ENCODE measurements around the gene LIN7B. TPM values are rescaled to one million over a fixed set of nuclear protein-coding genes. Genes with fewer than 3 reads are reported as not detected.

The LIN7B gene
- total and polyA plus RNA-seq, 9 of the 15 experiments (the other 6 are each of a cell fraction or from before 2014, with no cell fraction given) = 0.89 to 15.7 (median 4.0) TPM

DNA sequence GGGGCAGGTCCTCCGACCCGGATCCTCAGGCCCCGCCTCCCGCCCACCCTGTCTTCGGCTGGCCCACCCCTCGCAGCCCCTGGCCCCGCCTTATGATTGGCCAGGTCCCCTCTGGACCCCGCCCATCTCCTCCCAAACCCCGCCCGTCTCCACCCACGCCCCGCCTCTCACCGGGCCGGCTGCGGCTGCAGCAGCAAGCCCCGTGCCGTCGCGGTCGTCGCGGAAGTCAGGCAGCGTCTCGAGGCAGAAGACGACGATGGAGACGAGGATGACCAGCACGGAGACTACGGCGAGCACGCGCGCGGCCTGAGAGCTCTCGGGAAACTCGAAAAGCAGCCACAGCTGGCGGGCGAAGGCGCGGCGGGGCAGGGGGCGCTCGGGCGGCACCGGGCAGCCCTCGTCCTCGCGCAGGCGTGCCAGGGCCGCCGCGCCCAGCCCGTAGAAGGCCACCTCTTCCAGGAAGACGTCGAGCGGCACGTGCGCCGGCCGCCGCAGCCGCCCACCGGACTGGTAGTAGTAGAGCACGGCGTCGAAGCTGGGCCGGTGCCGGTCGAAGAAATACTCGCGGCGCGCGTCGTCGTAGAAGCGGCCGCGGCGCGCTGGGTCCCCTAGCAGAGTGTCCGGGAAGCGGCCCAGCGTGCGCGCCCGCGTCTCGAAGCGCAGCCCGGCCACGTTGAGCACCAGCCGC lies 42.2 kb upstream of the LIN7B start (continued):
- TF ChIP-seq, protein P1, sequence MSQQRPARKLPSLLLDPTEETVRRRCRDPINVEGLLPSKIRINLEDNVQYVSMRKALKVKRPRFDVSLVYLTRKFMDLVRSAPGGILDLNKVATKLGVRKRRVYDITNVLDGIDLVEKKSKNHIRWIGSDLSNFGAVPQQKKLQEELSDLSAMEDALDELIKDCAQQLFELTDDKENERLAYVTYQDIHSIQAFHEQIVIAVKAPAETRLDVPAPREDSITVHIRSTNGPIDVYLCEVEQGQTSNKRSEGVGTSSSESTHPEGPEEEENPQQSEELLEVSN (IDR thresholded peaks at IDR 0.05; ENCODE audit: borderline replicate concordance in 1 of 2, extremely low read depth in 1 of 2, insufficient read depth in 1 of 2, insufficient read length in 1 of 2, low read depth in 1 of 2, low read length in 1 of 2, poor library complexity in 1 of 2, severe bottlenecking in 1 of 2) = peak; percentile 60 to 96
- TF ChIP-seq, protein P2, sequence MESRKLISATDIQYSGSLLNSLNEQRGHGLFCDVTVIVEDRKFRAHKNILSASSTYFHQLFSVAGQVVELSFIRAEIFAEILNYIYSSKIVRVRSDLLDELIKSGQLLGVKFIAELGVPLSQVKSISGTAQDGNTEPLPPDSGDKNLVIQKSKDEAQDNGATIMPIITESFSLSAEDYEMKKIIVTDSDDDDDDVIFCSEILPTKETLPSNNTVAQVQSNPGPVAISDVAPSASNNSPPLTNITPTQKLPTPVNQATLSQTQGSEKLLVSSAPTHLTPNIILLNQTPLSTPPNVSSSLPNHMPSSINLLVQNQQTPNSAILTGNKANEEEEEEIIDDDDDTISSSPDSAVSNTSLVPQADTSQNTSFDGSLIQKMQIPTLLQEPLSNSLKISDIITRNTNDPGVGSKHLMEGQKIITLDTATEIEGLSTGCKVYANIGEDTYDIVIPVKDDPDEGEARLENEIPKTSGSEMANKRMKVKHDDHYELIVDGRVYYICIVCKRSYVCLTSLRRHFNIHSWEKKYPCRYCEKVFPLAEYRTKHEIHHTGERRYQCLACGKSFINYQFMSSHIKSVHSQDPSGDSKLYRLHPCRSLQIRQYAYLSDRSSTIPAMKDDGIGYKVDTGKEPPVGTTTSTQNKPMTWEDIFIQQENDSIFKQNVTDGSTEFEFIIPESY (CRISPR knock-in tag; IDR thresholded peaks at IDR 0.05) = peak; percentile 78
- TF ChIP-seq RB1 (IDR thresholded peaks at IDR 0.05; ENCODE audit: low read depth) (0 out of 2 replicates have a peak, but pooled peaks have one; percentile 11), ZC3H8 (IDR thresholded peaks at IDR 0.05) (no peak), ZNF57 (CRISPR knock-in tag; IDR thresholded peaks at IDR 0.05) (no peak), ZNF583 (CRISPR knock-in tag; IDR thresholded peaks at IDR 0.05) (no peak), ILK (tag; IDR thresholded peaks at IDR 0.05; ENCODE audit: borderline replicate concordance, low read depth) (no peak), U2AF2 (optimal IDR thresholded peaks at IDR 0.05; ENCODE audit: low read depth, low read length) (no peak), EGR1 (conservative IDR thresholded peaks at IDR 0.05) (peak; percentile 78), ZNF146 (CRISPR knock-in tag; IDR thresholded peaks at IDR 0.05; ENCODE audit: unreplicated experiment) (no peak)
- TF ChIP-seq, protein P3, sequence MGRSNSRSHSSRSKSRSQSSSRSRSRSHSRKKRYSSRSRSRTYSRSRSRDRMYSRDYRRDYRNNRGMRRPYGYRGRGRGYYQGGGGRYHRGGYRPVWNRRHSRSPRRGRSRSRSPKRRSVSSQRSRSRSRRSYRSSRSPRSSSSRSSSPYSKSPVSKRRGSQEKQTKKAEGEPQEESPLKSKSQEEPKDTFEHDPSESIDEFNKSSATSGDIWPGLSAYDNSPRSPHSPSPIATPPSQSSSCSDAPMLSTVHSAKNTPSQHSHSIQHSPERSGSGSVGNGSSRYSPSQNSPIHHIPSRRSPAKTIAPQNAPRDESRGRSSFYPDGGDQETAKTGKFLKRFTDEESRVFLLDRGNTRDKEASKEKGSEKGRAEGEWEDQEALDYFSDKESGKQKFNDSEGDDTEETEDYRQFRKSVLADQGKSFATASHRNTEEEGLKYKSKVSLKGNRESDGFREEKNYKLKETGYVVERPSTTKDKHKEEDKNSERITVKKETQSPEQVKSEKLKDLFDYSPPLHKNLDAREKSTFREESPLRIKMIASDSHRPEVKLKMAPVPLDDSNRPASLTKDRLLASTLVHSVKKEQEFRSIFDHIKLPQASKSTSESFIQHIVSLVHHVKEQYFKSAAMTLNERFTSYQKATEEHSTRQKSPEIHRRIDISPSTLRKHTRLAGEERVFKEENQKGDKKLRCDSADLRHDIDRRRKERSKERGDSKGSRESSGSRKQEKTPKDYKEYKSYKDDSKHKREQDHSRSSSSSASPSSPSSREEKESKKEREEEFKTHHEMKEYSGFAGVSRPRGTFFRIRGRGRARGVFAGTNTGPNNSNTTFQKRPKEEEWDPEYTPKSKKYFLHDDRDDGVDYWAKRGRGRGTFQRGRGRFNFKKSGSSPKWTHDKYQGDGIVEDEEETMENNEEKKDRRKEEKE (IDR thresholded peaks at IDR 0.05; ENCODE audit: borderline replicate concordance in 1 of 2, control insufficient read depth in 1 of 2, low read depth in 2 of 2, low read length in 1 of 2) = no peak
- TF ChIP-seq, protein P4, sequence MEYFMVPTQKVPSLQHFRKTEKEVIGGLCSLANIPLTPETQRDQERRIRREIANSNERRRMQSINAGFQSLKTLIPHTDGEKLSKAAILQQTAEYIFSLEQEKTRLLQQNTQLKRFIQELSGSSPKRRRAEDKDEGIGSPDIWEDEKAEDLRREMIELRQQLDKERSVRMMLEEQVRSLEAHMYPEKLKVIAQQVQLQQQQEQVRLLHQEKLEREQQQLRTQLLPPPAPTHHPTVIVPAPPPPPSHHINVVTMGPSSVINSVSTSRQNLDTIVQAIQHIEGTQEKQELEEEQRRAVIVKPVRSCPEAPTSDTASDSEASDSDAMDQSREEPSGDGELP (CRISPR knock-in tag; IDR thresholded peaks at IDR 0.05; ENCODE audit: borderline replicate concordance) = peak; percentile 40; the same call in 1 of the 2 replicates
- TF ChIP-seq, protein P5, sequence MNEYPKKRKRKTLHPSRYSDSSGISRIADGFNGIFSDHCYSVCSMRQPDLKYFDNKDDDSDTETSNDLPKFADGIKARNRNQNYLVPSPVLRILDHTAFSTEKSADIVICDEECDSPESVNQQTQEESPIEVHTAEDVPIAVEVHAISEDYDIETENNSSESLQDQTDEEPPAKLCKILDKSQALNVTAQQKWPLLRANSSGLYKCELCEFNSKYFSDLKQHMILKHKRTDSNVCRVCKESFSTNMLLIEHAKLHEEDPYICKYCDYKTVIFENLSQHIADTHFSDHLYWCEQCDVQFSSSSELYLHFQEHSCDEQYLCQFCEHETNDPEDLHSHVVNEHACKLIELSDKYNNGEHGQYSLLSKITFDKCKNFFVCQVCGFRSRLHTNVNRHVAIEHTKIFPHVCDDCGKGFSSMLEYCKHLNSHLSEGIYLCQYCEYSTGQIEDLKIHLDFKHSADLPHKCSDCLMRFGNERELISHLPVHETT (CRISPR knock-in tag; conservative IDR thresholded peaks at IDR 0.05 in 1 of 2, IDR thresholded peaks at IDR 0.05 in 1 of 2) = no peak
- TF ChIP-seq, protein P6, sequence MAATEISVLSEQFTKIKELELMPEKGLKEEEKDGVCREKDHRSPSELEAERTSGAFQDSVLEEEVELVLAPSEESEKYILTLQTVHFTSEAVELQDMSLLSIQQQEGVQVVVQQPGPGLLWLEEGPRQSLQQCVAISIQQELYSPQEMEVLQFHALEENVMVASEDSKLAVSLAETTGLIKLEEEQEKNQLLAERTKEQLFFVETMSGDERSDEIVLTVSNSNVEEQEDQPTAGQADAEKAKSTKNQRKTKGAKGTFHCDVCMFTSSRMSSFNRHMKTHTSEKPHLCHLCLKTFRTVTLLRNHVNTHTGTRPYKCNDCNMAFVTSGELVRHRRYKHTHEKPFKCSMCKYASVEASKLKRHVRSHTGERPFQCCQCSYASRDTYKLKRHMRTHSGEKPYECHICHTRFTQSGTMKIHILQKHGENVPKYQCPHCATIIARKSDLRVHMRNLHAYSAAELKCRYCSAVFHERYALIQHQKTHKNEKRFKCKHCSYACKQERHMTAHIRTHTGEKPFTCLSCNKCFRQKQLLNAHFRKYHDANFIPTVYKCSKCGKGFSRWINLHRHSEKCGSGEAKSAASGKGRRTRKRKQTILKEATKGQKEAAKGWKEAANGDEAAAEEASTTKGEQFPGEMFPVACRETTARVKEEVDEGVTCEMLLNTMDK (IDR thresholded peaks at IDR 0.05; ENCODE audit: borderline replicate concordance, insufficient read depth, low read depth, low read length, poor library complexity, severe bottlenecking) = no peak
